Smooth muscle cell (in vitro differentiated cells): ENCODE results near the gene ZC3H7A. TPM values are rescaled to one million over a fixed set of nuclear protein-coding genes. Genes with fewer than 3 reads are reported as not detected.

Source experiments
- DNase-seq: peaks from one replicate; lab custom pipeline; 2025; ENCODE audit not compliant: unreplicated experiment; lab: John Stamatoyannopoulos, UW
- H2AFZ ChIP-seq: fragments of 200-600 bp; sonication (generic); 2 replicates; pipeline ENCODE4 v1.6.0; 2016; ENCODE audit warnings: antibody characterized with exemption, low read depth, mild to moderate bottlenecking
- H3F3A ChIP-seq: fragments of 200-600 bp; sonication (generic); 2 replicates; pipeline ENCODE4 v1.6.0; 2017; ENCODE audit warnings: antibody characterized with exemption, low read depth
- H3K27ac ChIP-seq: fragments of 200-600 bp; sonication (generic); 2 replicates; pipeline ENCODE4 v1.5.1; 2016; ENCODE audit warnings: low read depth, mild to moderate bottlenecking
- H3K27me3 ChIP-seq: fragments of 200-600 bp; sonication (generic); 2 replicates; pipeline ENCODE4 v1.6.1; 2016; ENCODE audit warnings: low read depth, mild to moderate bottlenecking
- H3K36me3 ChIP-seq: fragments of 200-600 bp; sonication (generic); 2 replicates; pipeline ENCODE4 v1.5.1; 2016; ENCODE audit warnings: low read depth
- H3K4me1 ChIP-seq: fragments of 200-600 bp; sonication (generic); 2 replicates; pipeline ENCODE4 v1.5.1; 2016; ENCODE audit warnings: low read depth
- H3K4me2 ChIP-seq: fragments of 200-600 bp; sonication (generic); 2 replicates; pipeline ENCODE4 v1.6.0; 2016; ENCODE audit warnings: mild to moderate bottlenecking
- H3K4me3 ChIP-seq: fragments of 200-600 bp; sonication (generic); 2 replicates; pipeline ENCODE4 v1.5.1; 2016; ENCODE audit warnings: mild to moderate bottlenecking
- H3K79me2 ChIP-seq: fragments of 200-600 bp; sonication (generic); 2 replicates; pipeline ENCODE4 v1.6.0; 2016; ENCODE audit warnings: low read depth, mild to moderate bottlenecking
- H3K9ac ChIP-seq: fragments of 200-600 bp; sonication (generic); 2 replicates; pipeline ENCODE4 v1.6.0; 2016; ENCODE audit warnings: low read depth
- H3K9me3 ChIP-seq: fragments of 200-600 bp; sonication (generic); replicated peaks from 2 replicates; pipeline ENCODE4 v1.5.1; 2016; ENCODE audit warnings: low read depth
- H4K20me1 ChIP-seq: fragments of 200-600 bp; sonication (generic); 2 replicates; pipeline ENCODE4 v1.6.0; 2016; ENCODE audit warnings: low read depth
- WGBS: methylation state at CpG from one replicate; pipeline ENCODE4 v1.1.7; 2016; ENCODE audit warnings: low lambda C conversion rate; 5-methylcytosine and 5-hydroxymethylcytosine counted together
- polyA plus RNA-seq: library from polyadenylated mRNA; unstranded; fragments of >200 nt; fragmentation: Nextera tagmentation; extraction: Ambion mirVana; gene quantifications from 2 replicates; pipeline ENCODE4 v1.2.1, GENCODE V29; 2016
- total RNA-seq: library from RNA; depleted of rRNA; stranded (reverse); fragments of >200 nt; gene quantifications from 2 replicates; pipeline ENCODE4 v1.2.3, GENCODE V29; 2014
- TF ChIP-seq, protein P1 (sequence below): fragments of 200-600 bp; sonication (generic); IDR thresholded peaks from 2 replicates; pipeline ENCODE4 v1.5.1; 2017; ENCODE audit warnings: borderline replicate concordance, mild to moderate bottlenecking, antibody characterized with exemption; ENCODE audit not compliant: insufficient read depth, poor library complexity, severe bottlenecking

The ZC3H7A gene
- total and polyA plus RNA-seq, 2 experiments from 2014 or later = 37.3 to 38.6 TPM

DNA sequence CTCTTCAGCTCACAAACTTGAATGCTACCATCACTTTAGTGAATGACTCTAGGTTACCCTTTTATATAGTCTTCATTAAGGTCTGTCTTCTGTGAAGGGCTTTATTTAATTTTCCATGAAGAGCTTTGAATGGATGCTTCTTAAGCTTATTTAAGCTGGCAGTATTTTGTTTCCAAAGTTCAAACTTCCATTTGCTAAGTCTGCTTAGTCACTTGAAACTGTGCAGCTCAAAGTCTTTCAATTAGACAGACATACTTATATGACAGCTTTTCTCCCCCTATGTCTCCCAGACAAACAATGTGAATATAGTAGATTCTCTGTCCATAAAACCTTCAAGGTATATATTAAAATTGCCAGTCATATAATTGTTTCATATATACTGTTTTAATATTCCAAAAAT lies 77.9 kb downstream of the ZC3H7A start:
- Histone ChIP-seq H3K9ac (no peak overlapping the region), H3K4me3 (no peak overlapping the region), H3K9me3 (no peaks in the 10 kb centered on the region), H3F3A (no peaks in the 10 kb centered on the region), H3K36me3 (peaks cover 5% of the 10 kb centered on the region), H3K4me1 (no peaks in the 10 kb centered on the region), H3K4me2 (no peak overlapping the region), H4K20me1 (peaks cover 65% of the 10 kb centered on the region), H3K27me3 (no peaks in the 10 kb centered on the region), H3K79me2 (peaks cover 5% of the 10 kb centered on the region), H3K27ac (no peak overlapping the region), H2AFZ (no peak overlapping the region)
- no peak for DNase-seq
- TF ChIP-seq, protein P1, sequence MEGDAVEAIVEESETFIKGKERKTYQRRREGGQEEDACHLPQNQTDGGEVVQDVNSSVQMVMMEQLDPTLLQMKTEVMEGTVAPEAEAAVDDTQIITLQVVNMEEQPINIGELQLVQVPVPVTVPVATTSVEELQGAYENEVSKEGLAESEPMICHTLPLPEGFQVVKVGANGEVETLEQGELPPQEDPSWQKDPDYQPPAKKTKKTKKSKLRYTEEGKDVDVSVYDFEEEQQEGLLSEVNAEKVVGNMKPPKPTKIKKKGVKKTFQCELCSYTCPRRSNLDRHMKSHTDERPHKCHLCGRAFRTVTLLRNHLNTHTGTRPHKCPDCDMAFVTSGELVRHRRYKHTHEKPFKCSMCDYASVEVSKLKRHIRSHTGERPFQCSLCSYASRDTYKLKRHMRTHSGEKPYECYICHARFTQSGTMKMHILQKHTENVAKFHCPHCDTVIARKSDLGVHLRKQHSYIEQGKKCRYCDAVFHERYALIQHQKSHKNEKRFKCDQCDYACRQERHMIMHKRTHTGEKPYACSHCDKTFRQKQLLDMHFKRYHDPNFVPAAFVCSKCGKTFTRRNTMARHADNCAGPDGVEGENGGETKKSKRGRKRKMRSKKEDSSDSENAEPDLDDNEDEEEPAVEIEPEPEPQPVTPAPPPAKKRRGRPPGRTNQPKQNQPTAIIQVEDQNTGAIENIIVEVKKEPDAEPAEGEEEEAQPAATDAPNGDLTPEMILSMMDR = no peak

DNA sequence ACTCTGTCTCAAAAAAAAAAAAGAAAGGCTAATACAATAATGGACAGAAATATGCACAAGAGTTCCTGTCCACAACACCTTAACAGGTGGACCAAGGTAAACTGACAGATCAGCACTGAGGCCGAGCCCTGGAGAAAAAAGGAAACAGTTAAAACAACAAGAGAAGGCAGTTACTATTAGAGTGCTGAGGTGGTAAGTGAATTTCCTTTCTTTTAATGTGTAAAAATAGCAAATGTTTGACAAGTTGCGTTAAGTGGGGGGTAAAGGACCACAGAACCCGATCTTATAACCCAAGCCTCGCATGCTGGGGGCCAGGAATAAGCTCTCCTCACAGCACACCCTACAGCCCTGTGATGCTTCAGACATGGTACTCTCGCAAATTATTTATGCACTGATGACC lies 79.2 kb downstream of the ZC3H7A start:
- Histone ChIP-seq H3K79me2 (peaks cover 10% of the 10 kb centered on the region), H3F3A (no peaks in the 10 kb centered on the region), H3K4me2 (no peak overlapping the region), H3K4me3 (no peak overlapping the region), H4K20me1 (peaks cover 64% of the 10 kb centered on the region), H3K36me3 (no peaks in the 10 kb centered on the region), H3K27me3 (no peaks in the 10 kb centered on the region), H3K9ac (no peak overlapping the region), H3K9me3 (no peaks in the 10 kb centered on the region), H3K27ac (no peak overlapping the region), H3K4me1 (no peaks in the 10 kb centered on the region), H2AFZ (no peak overlapping the region)
- no peak for DNase-seq
- TF ChIP-seq, protein P1 = no peak
- 92% methylated on average over 5 of the region's 5 CpGs for WGBS

DNA sequence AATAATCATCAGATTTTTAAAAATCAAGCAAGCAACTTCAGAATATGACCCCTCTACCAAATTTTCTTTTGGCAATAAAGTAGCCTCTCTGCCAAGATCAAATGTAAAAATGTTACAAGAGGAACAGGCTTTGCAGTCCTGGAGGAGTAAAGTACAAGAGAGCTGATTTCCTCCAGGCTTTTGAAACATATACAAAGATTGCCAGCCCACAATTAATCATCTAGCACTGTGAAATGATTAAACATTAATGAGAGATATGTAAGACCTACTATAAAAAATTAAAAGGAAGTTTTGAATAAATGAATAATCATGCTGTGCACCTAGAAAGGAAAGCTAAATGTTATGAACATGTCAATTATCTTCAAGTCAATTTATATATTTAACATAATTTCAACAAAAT lies 80.7 kb downstream of the ZC3H7A start:
- no peak overlapping the region for H3K4me2 ChIP-seq
- peaks cover 64% of the 10 kb centered on the region for H4K20me1 ChIP-seq
- H3K36me3 ChIP-seq = no peaks in the 10 kb centered on the region
- DNase-seq = no peak
- no peak overlapping the region for H3K27ac ChIP-seq
- H3K9ac ChIP-seq = no peak overlapping the region
- H3K27me3 ChIP-seq = no peaks in the 10 kb centered on the region
- TF ChIP-seq, protein P1 = no peak
- H3K79me2 ChIP-seq = peaks cover 6% of the 10 kb centered on the region
- no peak overlapping the region for H2AFZ ChIP-seq
- H3K4me1 ChIP-seq = no peaks in the 10 kb centered on the region
- H3F3A ChIP-seq = no peaks in the 10 kb centered on the region
- no peak overlapping the region for H3K4me3 ChIP-seq
- H3K9me3 ChIP-seq = no peaks in the 10 kb centered on the region

DNA sequence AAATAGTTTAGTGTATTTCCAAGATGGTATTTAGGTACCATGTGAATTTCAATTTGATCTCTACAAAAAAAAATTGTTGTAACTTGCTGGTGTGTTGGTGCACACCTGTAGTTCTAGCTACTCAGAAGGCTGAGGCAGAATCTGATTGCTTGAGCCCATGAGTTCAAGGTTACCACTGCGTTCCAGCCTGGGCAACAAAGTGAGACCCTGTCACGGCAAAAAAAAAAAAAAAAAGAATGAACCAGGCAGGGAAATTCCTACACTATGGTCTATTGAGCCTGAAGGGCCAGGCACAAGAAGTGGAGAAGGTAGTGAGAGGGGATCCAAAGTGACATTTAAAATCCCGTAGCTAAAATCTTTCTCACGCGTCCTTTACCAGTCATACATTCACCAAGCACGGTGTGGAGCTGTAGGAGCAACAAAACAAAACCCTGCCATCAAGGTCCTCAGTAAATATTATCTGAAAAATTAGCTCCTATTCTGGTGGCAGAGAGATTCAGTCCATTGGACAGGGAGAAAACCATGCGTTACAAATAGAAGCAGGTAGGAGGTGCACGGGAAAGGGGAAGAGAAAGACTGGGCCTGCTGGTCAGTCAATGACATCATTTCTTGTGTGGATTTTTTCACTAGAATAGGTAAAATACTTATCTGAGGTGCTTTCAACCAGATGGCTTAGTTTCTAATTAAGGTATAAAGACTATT lies 81.7 kb downstream of the ZC3H7A start:
- no peaks in the 10 kb centered on the region for H3F3A ChIP-seq
- H4K20me1 ChIP-seq = peaks cover 73% of the 10 kb centered on the region
- TF ChIP-seq, protein P1 = no peak
- peaks cover 5% of the 10 kb centered on the region for H3K79me2 ChIP-seq
- H3K9ac ChIP-seq = no peak overlapping the region
- no peak overlapping the region for H3K4me2 ChIP-seq
- 90% methylated on average over 8 of the region's 8 CpGs for WGBS
- H3K27ac ChIP-seq = no peak overlapping the region
- H3K27me3 ChIP-seq = no peaks in the 10 kb centered on the region
- no peaks in the 10 kb centered on the region for H3K9me3 ChIP-seq
- H3K4me3 ChIP-seq = no peak overlapping the region
- H3K4me1 ChIP-seq = no peaks in the 10 kb centered on the region
- no peaks in the 10 kb centered on the region for H3K36me3 ChIP-seq
- no peak for DNase-seq
- H2AFZ ChIP-seq = no peak overlapping the region
